GM12872 (cell line): ENCODE data around the gene ATP8A2.

ENCODE experiments used
- CTCF ChIP-seq: IDR thresholded peaks from 3 replicates; pipeline ENCODE4 v1.5.1; 2011; ENCODE audit warnings: low read depth, mild to moderate bottlenecking, low read length, moderate library complexity; ENCODE audit not compliant: insufficient read depth

Gene ATP8A2

GRCh38 chr13:25973085-25973484 is 601.3 kb downstream of the ATP8A2 start:
- no peak for TF ChIP-seq CTCF

- no peak for TF ChIP-seq CTCF
Measured at GRCh38 chr13:25973576-25973975, 601.8 kb downstream of the ATP8A2 start.

- no peak for TF ChIP-seq CTCF
Measured at GRCh38 chr13:25977216-25977615, 605.4 kb downstream of the ATP8A2 start.

- TF ChIP-seq CTCF, result no peak
Measured at GRCh38 chr13:25977671-25978070, 605.9 kb downstream of the ATP8A2 start.

- TF ChIP-seq CTCF, result no peak
Measured at GRCh38 chr13:25978961-25979360, 607.2 kb downstream of the ATP8A2 start.

GRCh38 chr13:25979371-25979770 is 607.6 kb downstream of the ATP8A2 start:
- no peak for TF ChIP-seq CTCF

- peak; percentile 29; the same call in 2 of the 3 replicates for TF ChIP-seq CTCF
Measured at GRCh38 chr13:25980255-25980654, 608.5 kb downstream of the ATP8A2 start.

- no peak for TF ChIP-seq CTCF
Measured at GRCh38 chr13:25981060-25981459, 609.3 kb downstream of the ATP8A2 start.
